A549 (cell line): ENCODE results near the gene SYK. TPM values are rescaled to one million over a fixed set of nuclear protein-coding genes. Genes with fewer than 3 reads are reported as not detected.
"Not testable (repeated sequence)": the region's sequence is repeated elsewhere in the genome, so short reads cannot be mapped to it uniquely, and the experiment has no call there.

Source experiments
- ATAC-seq, 2 experiments: fragments of 200-7000 bp in 1 of 2; fragments of >200 bp in 1 of 2; cut with Nextera tagmentation in 1 of 2; cut with Tn5 transposase in 1 of 2; 3 replicates each; pipeline versions ENCODE4 v1.8.0 to v1.9.1; 2018 to 2020; ENCODE audit warnings: mild to moderate bottlenecking in 1 of 2, moderate library complexity in 1 of 2
- CTCF ChIA-PET: fragments of 300-600 bp; sonication (Branson Sonifier 250); formaldehyde crosslinking; extraction: SDS; loops from one replicate; lab custom pipeline; 2021; ENCODE audit warnings: antibody characterized with exemption, inconsistent platforms; lab: Yijun Ruan, JAX
- POLR2A ChIA-PET: fragments of 350-600 bp; formaldehyde crosslinking; extraction: SDS; loops from one replicate; lab custom pipeline; 2021; ENCODE audit warnings: antibody characterized with exemption, inconsistent platforms; lab: Yijun Ruan, JAX
- DNase-seq, 2 experiments: peaks; one replicate each; pipeline versions ENCODE4 v3.0.0 to v3.0.0-alpha.2; 2011 to 2016; ENCODE audit warnings: low read depth in 1 of 2, low spot score in 1 of 2
- FAIRE-seq: peaks from 2 replicates; lab custom pipeline; 2011; peaks lifted over from hg19 to GRCh38; lab: Jason Lieb, UNC
- H3K27ac ChIP-seq, 2 experiments: fragments of >200 bp; sonication (Bioruptor Twin); formaldehyde crosslinking; 3 replicates each; pipeline ENCODE4 v1.5.1; 2016 to 2017
- H3K4me1 ChIP-seq: fragments of >200 bp; sonication (Bioruptor Twin); formaldehyde crosslinking; 3 replicates; pipeline ENCODE4 v1.6.1; 2016
- H3K4me2 ChIP-seq: fragments of >200 bp; sonication (Bioruptor Twin); formaldehyde crosslinking; 3 replicates; pipeline ENCODE4 v1.6.1; 2016
- H3K4me3 ChIP-seq: fragments of >200 bp; sonication (Bioruptor Twin); formaldehyde crosslinking; 3 replicates; pipeline ENCODE4 v1.5.1; 2016
- H3K9me3 ChIP-seq: fragments of >200 bp; sonication (Bioruptor Twin); formaldehyde crosslinking; 3 replicates; pipeline ENCODE4 v1.6.1; 2016
- CHD2 ChIP-seq: fragments of 150-350 bp; IDR thresholded peaks from 2 replicates; pipeline ENCODE4 v1.6.1; 2014; ENCODE audit warnings: low read length; ENCODE audit not compliant: partially characterized antibody
- CTCF ChIP-seq: fragments of >200 bp; sonication (Bioruptor Twin); formaldehyde crosslinking; IDR thresholded peaks from 3 replicates; pipeline ENCODE4 v1.5.1; 2016
- EHMT2 ChIP-seq: fragments of 200-600 bp; sonication (generic); IDR thresholded peaks from 2 replicates; pipeline ENCODE4 v1.6.1; 2016; ENCODE audit warnings: antibody characterized with exemption, low read depth, mild to moderate bottlenecking, moderate library complexity
- ELK1 ChIP-seq: fragments of 150-350 bp; IDR thresholded peaks from 2 replicates; pipeline ENCODE4 v1.6.1; 2014; ENCODE audit warnings: low read depth, mild to moderate bottlenecking, low read length
- EP300 ChIP-seq, 2 experiments: fragments of >200 bp; sonication (Bioruptor Twin); formaldehyde crosslinking; IDR thresholded peaks; 2 replicates in 1 of 2; 3 replicates in 1 of 2; pipeline ENCODE4 v1.6.1; 2016 to 2017
- FOSB ChIP-seq: fragments of 250-450 bp; sonication (Bioruptor Pico); IDR thresholded peaks from 2 replicates; pipeline ENCODE4 v1.5.0; 2020; ENCODE audit warnings: mild to moderate bottlenecking, moderate library complexity
- HDAC2 ChIP-seq: fragments of 200-600 bp; sonication (generic); IDR thresholded peaks from 2 replicates; pipeline ENCODE4 v1.6.1; 2016
- HMGXB4 ChIP-seq: fragments of 250-450 bp; sonication (Bioruptor Pico); IDR thresholded peaks from 2 replicates; pipeline ENCODE4 v1.5.0; 2021; ENCODE audit warnings: mild to moderate bottlenecking, moderate library complexity, borderline replicate concordance
- HOXA7 ChIP-seq: fragments of 250-450 bp; sonication (Bioruptor Pico); IDR thresholded peaks from 2 replicates; pipeline ENCODE4 v1.5.0; 2020; ENCODE audit warnings: mild to moderate bottlenecking, moderate library complexity
- HOXB5 ChIP-seq: fragments of 250-450 bp; sonication (Bioruptor Pico); IDR thresholded peaks from 2 replicates; pipeline ENCODE4 v1.5.0; 2020; ENCODE audit warnings: mild to moderate bottlenecking, moderate library complexity
- JUN ChIP-seq, 2 experiments: fragments of >200 bp; sonication (Bioruptor Twin); formaldehyde crosslinking; IDR thresholded peaks; 2 replicates in 1 of 2; 3 replicates in 1 of 2; pipeline ENCODE4 v1.6.1; 2016 to 2017
- KDM1A ChIP-seq: fragments of 200-600 bp; sonication (generic); IDR thresholded peaks from 2 replicates; pipeline ENCODE4 v1.6.1; 2016; ENCODE audit warnings: low read depth, mild to moderate bottlenecking
- MAX ChIP-seq: IDR thresholded peaks from 2 replicates; pipeline ENCODE4 v1.6.1; 2012
- MAZ ChIP-seq: fragments of 150-350 bp; IDR thresholded peaks from 2 replicates; pipeline ENCODE4 v1.6.1; 2014; ENCODE audit warnings: antibody characterized with exemption, low read depth, low read length, borderline replicate concordance
- NR3C1 ChIP-seq: fragments of >200 bp; sonication (Bioruptor Twin); formaldehyde crosslinking; IDR thresholded peaks from 3 replicates; pipeline ENCODE4 v1.6.1; 2017
- POLR2A ChIP-seq: IDR thresholded peaks from 2 replicates; pipeline ENCODE4 v1.6.1; 2012; ENCODE audit warnings: mild to moderate bottlenecking, low read length
- POLR2AphosphoS2 ChIP-seq: conservative IDR thresholded peaks from 2 replicates; pipeline ENCODE4 v1.6.1; 2012; ENCODE audit warnings: low read length, improper control_type of control experiment, inconsistent platforms
- RARB ChIP-seq: fragments of 250-450 bp; sonication (Bioruptor Pico); IDR thresholded peaks from 2 replicates; pipeline ENCODE4 v1.8.0; 2021; ENCODE audit warnings: mild to moderate bottlenecking, moderate library complexity
- RCOR1 ChIP-seq: fragments of 150-350 bp; IDR thresholded peaks from 2 replicates; pipeline ENCODE4 v1.6.1; 2014; ENCODE audit warnings: antibody characterized with exemption, low read length, low read depth
- RNF2 ChIP-seq: fragments of 200-600 bp; sonication (generic); IDR thresholded peaks from 2 replicates; pipeline ENCODE4 v1.6.1; 2016; ENCODE audit warnings: low read depth, mild to moderate bottlenecking, antibody characterized with exemption, moderate library complexity, borderline replicate concordance
- SREBF2 ChIP-seq: fragments of 450-650 bp; IDR thresholded peaks from 2 replicates; pipeline ENCODE4 v1.6.1; 2014; ENCODE audit warnings: mild to moderate bottlenecking, moderate library complexity
- TP53 ChIP-seq: fragments of 250-450 bp; sonication (Bioruptor Pico); IDR thresholded peaks from 2 replicates; pipeline ENCODE4 v1.5.0; 2021; ENCODE audit warnings: mild to moderate bottlenecking, moderate library complexity
- USF2 ChIP-seq: fragments of 450-650 bp; IDR thresholded peaks from 2 replicates; pipeline ENCODE4 v1.6.1; 2014; ENCODE audit warnings: antibody characterized with exemption
- ZSCAN20 ChIP-seq: fragments of 250-450 bp; sonication (Bioruptor Pico); IDR thresholded peaks from 2 replicates; pipeline ENCODE4 v1.8.0; 2022; ENCODE audit warnings: mild to moderate bottlenecking, moderate library complexity
- WGBS: methylation state at CpG from one replicate; pipeline ENCODE4 v1.1.6; 2017; ENCODE audit errors: missing lambda C conversion rate; 5-methylcytosine and 5-hydroxymethylcytosine counted together
- polyA plus RNA-seq, 4 experiments: library from polyadenylated mRNA; depleted of rRNA in 3 of 4; stranded (reverse); fragments of >200 nt; fragmentation: RNase III in 1 of 4; extraction: RNeasy Plus Mini Kit Qiagen cat#74134 plus additional on column Dnase treatment in 1 of 4; gene quantifications; 2 replicates in 3 of 4; 3 replicates in 1 of 4; pipeline ENCODE4 v1.2.3, GENCODE V29; 2011 to 2017

The SYK gene
- polyA plus RNA-seq, 2 of the 4 experiments (the other 2 are of a cell fraction) = 0.01 to 0.03 TPM

GRCh38 chr9:90815944-90816357, 14.3 kb downstream of the SYK start (continued):
- no peak for TF ChIP-seq ELK1
- TF ChIP-seq HMGXB4 = no peak
- no peak for TF ChIP-seq HOXA7 (CRISPR knock-in tag)
- TF ChIP-seq NR3C1 = no peak
- TF ChIP-seq HOXB5 (CRISPR knock-in tag) = no peak
- TF ChIP-seq CTCF = no peak

GRCh38 chr9:90816690-90817089, 15.1 kb downstream of the SYK start:
- no peak for TF ChIP-seq EP300 (IDR thresholded peaks at IDR 0.05)
- no peak for TF ChIP-seq POLR2AphosphoS2
- no peak for TF ChIP-seq FOSB (CRISPR knock-in tag)
- TF ChIP-seq RARB = no peak
- TF ChIP-seq TP53 (CRISPR knock-in tag) = no peak
- no peak for TF ChIP-seq JUN (IDR thresholded peaks at IDR 0.05)
- TF ChIP-seq SREBF2 = no peak
- no peak for TF ChIP-seq POLR2A
- TF ChIP-seq CHD2 = no peak
- TF ChIP-seq HDAC2 = no peak
- no peak for TF ChIP-seq KDM1A
- TF ChIP-seq HMGXB4 = no peak
- TF ChIP-seq ZSCAN20 (CRISPR knock-in tag) = no peak
- no peak for TF ChIP-seq RNF2
- no peak for TF ChIP-seq MAZ
- TF ChIP-seq HOXA7 (CRISPR knock-in tag) = no peak
- 43% methylated on average over 2 of the region's 2 CpGs for WGBS
- no peak overlapping the region for H3K27ac ChIP-seq
- H3K4me3 ChIP-seq = no peak overlapping the region
- CTCF ChIA-PET = no interaction called here
- H3K4me1 ChIP-seq = no peaks in the 10 kb centered on the region
- POLR2A ChIA-PET = no interaction called here
- ATAC-seq (no peak), DNase-seq (no peak), FAIRE-seq (no peak)
- no peak overlapping the region for H3K4me2 ChIP-seq
- no peaks in the 10 kb centered on the region for H3K9me3 ChIP-seq

- ChIA-PET POLR2A (no interaction called here), CTCF (no interaction called here)
- no peak for ATAC-seq
These were observed 16.7 kb downstream of the SYK start for GRCh38 chr9:90818279-90818678.

GRCh38 chr9:90820406-90820805, 18.8 kb downstream of the SYK start:
- ATAC-seq, H3K4me3 ChIP-seq, H3K9me3 ChIP-seq, DNase-seq, POLR2A ChIA-PET, H3K27ac ChIP-seq, H3K4me2 ChIP-seq, CTCF ChIA-PET, H3K4me1 ChIP-seq, FAIRE-seq: not testable (repeated sequence)
- 21% methylated on average over 4 of the region's 4 CpGs for WGBS

More at GRCh38 chr9:90818279-90818678, 16.7 kb downstream of the SYK start:
- no peak overlapping the region for H3K4me3 ChIP-seq
- H3K4me1 ChIP-seq = no peaks in the 10 kb centered on the region
- FAIRE-seq = no peak
- no peak for DNase-seq
- 40% methylated on average over 6 of the region's 6 CpGs for WGBS
- no peak overlapping the region for H3K4me2 ChIP-seq
- no peak for TF ChIP-seq MAX
- TF ChIP-seq EHMT2 = no peak
- no peak for TF ChIP-seq RCOR1
- TF ChIP-seq USF2 = no peak
- no peak overlapping the region for H3K27ac ChIP-seq
- no peaks in the 10 kb centered on the region for H3K9me3 ChIP-seq

- H3K9me3 ChIP-seq, H3K27ac ChIP-seq, FAIRE-seq, H3K4me1 ChIP-seq, H3K4me3 ChIP-seq, H3K4me2 ChIP-seq, ATAC-seq, CTCF ChIA-PET, POLR2A ChIA-PET, DNase-seq: not testable (repeated sequence)
- 0% methylated on average over 1 of the region's 1 CpG for WGBS
These were observed 19.6 kb downstream of the SYK start for GRCh38 chr9:90821236-90821635.
